Natural killer cell (primary cell): ENCODE results near the gene LY6G6F. TPM values are rescaled to one million over a fixed set of nuclear protein-coding genes. Genes with fewer than 3 reads are reported as not detected.
A peak's percentile ranks its signal among the peaks of the same experiment; 100 is the strongest.

Source experiments
- ATAC-seq, 3 donors: fragments of 150-1000 bp in 2 of 3; fragments of 200-7000 bp in 1 of 3; cut with Tn5 transposase; 1 replicate in 1 of 3; 2 replicates in 2 of 3; pipeline ENCODE4 v1.10.0; 2021; ENCODE audit warnings: mild to moderate bottlenecking in 2 of 3, moderate library complexity in 2 of 3
- DNase-seq, 2 donors: peaks; one replicate each; pipeline versions ENCODE4 v3.0.0 to v3.0.0-alpha.2; 2013 to 2021; ENCODE audit warnings: mixed read lengths in 1 of 2
- H3K27ac ChIP-seq: one replicate; pipeline ENCODE4 v1.5.1; 2013; ENCODE audit warnings: mild to moderate bottlenecking, low read length
- H3K27me3 ChIP-seq: one replicate; pipeline ENCODE4 v1.6.1; 2013; ENCODE audit warnings: low read length; ENCODE audit not compliant: control insufficient read depth, insufficient read depth
- H3K36me3 ChIP-seq: one replicate; pipeline ENCODE4 v1.6.1; 2013; ENCODE audit warnings: low read length; ENCODE audit not compliant: control insufficient read depth, insufficient read depth
- H3K4me1 ChIP-seq: one replicate; pipeline ENCODE4 v1.6.1; 2013; ENCODE audit warnings: low read length; ENCODE audit not compliant: control insufficient read depth, insufficient read depth
- H3K4me3 ChIP-seq: one replicate; pipeline ENCODE4 v1.5.1; 2013; ENCODE audit warnings: low read length
- H3K9me3 ChIP-seq: one replicate; pipeline ENCODE4 v1.6.1; 2013; ENCODE audit warnings: low read length; ENCODE audit not compliant: control insufficient read depth, insufficient read depth
- H3K27ac Mint-ChIP-seq, 2 donors: one replicate each; pipeline ENCODE4 v1.8.0; 2022; ENCODE audit warnings: mild to moderate bottlenecking in 2 of 2, mixed read lengths in 2 of 2, moderate library complexity in 1 of 2
- H3K27me3 Mint-ChIP-seq, 2 donors: one replicate each; pipeline ENCODE4 v1.8.0; 2022; ENCODE audit warnings: low read depth in 2 of 2, mixed read lengths in 2 of 2
- H3K36me3 Mint-ChIP-seq: one replicate; pipeline ENCODE4 v1.8.0; 2022; ENCODE audit warnings: mixed read lengths
- H3K4me1 Mint-ChIP-seq, 2 donors: one replicate each; pipeline ENCODE4 v1.8.0; 2022; ENCODE audit warnings: mixed read lengths in 2 of 2
- H3K4me3 Mint-ChIP-seq: one replicate; pipeline ENCODE4 v1.8.0; 2022; ENCODE audit warnings: mild to moderate bottlenecking, moderate library complexity, mixed read lengths
- H3K9me3 Mint-ChIP-seq, 2 donors: one replicate each; pipeline ENCODE4 v1.8.0; 2022; ENCODE audit warnings: mixed read lengths in 2 of 2
- CTCF ChIP-seq: fragments of 200-600 bp; IDR thresholded peaks from one replicate; pipeline ENCODE4 v1.8.0; 2022; ENCODE audit warnings: antibody characterized with exemption
- WGBS: methylation state at CpG from one replicate; pipeline ENCODE4 v1.1.7; 2013; ENCODE audit warnings: missing lambda C conversion rate; ENCODE audit not compliant: insufficient coverage; 5-methylcytosine and 5-hydroxymethylcytosine counted together
- intact Hi-C: fragments of 100-400 bp; cut with micrococcal nuclease; formaldehyde crosslinking; loops from one replicate; pipeline ENCODE4 v1.14.2; 2022
- total RNA-seq, 4 donors: library from RNA; stranded (reverse); fragments of 120-200 nt in 1 of 4; gene quantifications; one replicate each; pipeline versions ENCODE4 v1.2.3 to v1.2.4, GENCODE V29; 2013 to 2022

LY6G6F gene
- total RNA-seq, 3 donors from 2014 or later (not counting 1 experiment from before 2014, with no cell fraction given) = 0.97 to 3.2 (median 1.4) TPM

- ATAC-seq (no peak), DNase-seq (no peak)
- intact Hi-C loops = no loop called here
- no peaks in the 10 kb centered on the region for H3K9me3 Mint-ChIP-seq
- TF ChIP-seq CTCF = no peak
- peaks cover 46 to 68% of the 10 kb centered on the region in 2 donors for H3K4me1 Mint-ChIP-seq
- WGBS = 92% methylated on average over 13 of the region's 13 CpGs
- peak overlapping the region; percentile 83 to 89 for H3K27ac Mint-ChIP-seq
- Histone ChIP-seq H3K4me1 (peaks cover 63% of the 10 kb centered on the region), H3K9me3 (no peaks in the 10 kb centered on the region), H3K4me3 (peak overlapping the region; percentile 88), H3K27ac (peak overlapping the region; percentile 79), H3K36me3 (peaks cover 21% of the 10 kb centered on the region), H3K27me3 (no peaks in the 10 kb centered on the region)
- peak overlapping the region; percentile 90 for H3K4me3 Mint-ChIP-seq
- H3K27me3 Mint-ChIP-seq = no peaks in the 10 kb centered on the region
- H3K36me3 Mint-ChIP-seq = no peaks in the 10 kb centered on the region
Observed at GRCh38 chr6:31658983-31659648, 47.5 kb upstream of the LY6G6F start.

GRCh38 chr6:31659649-31660380 lies 46.9 kb upstream of the LY6G6F start:
- Histone ChIP-seq H3K9me3 (no peaks in the 10 kb centered on the region), H3K36me3 (peaks cover 21% of the 10 kb centered on the region), H3K27ac (peak overlapping the region; percentile 79), H3K27me3 (no peaks in the 10 kb centered on the region), H3K4me3 (peak overlapping the region; percentile 88), H3K4me1 (peaks cover 69% of the 10 kb centered on the region)
- peaks cover 53 to 75% of the 10 kb centered on the region in 2 donors for H3K4me1 Mint-ChIP-seq
- H3K27ac Mint-ChIP-seq = peak overlapping the region; percentile 83 to 89
- ATAC-seq (peak; percentile 9 to 55 (median 24)), DNase-seq (peak in 1 of 2 donors; percentile 58)
- WGBS = 32% methylated on average over 13 of the region's 13 CpGs
- H3K36me3 Mint-ChIP-seq = no peaks in the 10 kb centered on the region
- no peak for TF ChIP-seq CTCF
- peak overlapping the region; percentile 90 for H3K4me3 Mint-ChIP-seq
- no peaks in the 10 kb centered on the region for H3K9me3 Mint-ChIP-seq
- no peaks in the 10 kb centered on the region for H3K27me3 Mint-ChIP-seq
- intact Hi-C loops = loop anchor here (1.0 to 10.0 kb wide), 3 partner anchors 8 to 515 kb away; partner anchors contain the start of genes AGPAT1, BAG6 and RNF5

- under 1% methylated on average over 52 of the region's 52 CpGs for WGBS
- peaks cover 21% of the 10 kb centered on the region for H3K36me3 ChIP-seq
Observed at GRCh38 chr6:31660381-31661261, 46.0 kb upstream of the LY6G6F start, which contains the start of gene C6orf47. TSS of gene C6orf47 (minus strand) at chr6:31660778. CDS start at chr6:31659947, 831 bp downstream.

More at GRCh38 chr6:31660381-31661261, 46.0 kb upstream of the LY6G6F start, which contains the start of gene C6orf47:
- Mint-ChIP-seq H3K9me3 (no peaks in the 10 kb centered on the region), H3K36me3 (no peaks in the 10 kb centered on the region), H3K4me1 (peaks cover 50 to 73% of the 10 kb centered on the region in 2 donors), H3K4me3 (peak within 1 kb of the TSS; percentile 90), H3K27ac (peak within 1 kb of the TSS; percentile 83 to 89), H3K27me3 (no peaks in the 10 kb centered on the region)
- Histone ChIP-seq H3K4me3 (peak within 1 kb of the TSS; percentile 88), H3K27me3 (no peaks in the 10 kb centered on the region), H3K4me1 (peaks cover 69% of the 10 kb centered on the region), H3K27ac (peak within 1 kb of the TSS; percentile 79), H3K9me3 (no peaks in the 10 kb centered on the region)
- DNase-seq = peak; percentile 75 to 86
- peak; percentile 69 to 80 (median 73) for ATAC-seq
- intact Hi-C loops = loop anchor here (1.0 to 10.0 kb wide), 3 partner anchors 8 to 514 kb away; partner anchors contain the start of genes AGPAT1, BAG6 and RNF5
- TF ChIP-seq CTCF = no peak
